MM.1S (cell line): ENCODE results near the gene KIAA1671.

Source experiments
- DNase-seq: peaks from one replicate; pipeline ENCODE4 v3.0.0-alpha.2; 2015
- H2AFZ ChIP-seq: fragments of 300-600 bp; sonication (generic); 2 replicates; pipeline ENCODE4 v1.6.0; 2016; ENCODE audit warnings: antibody characterized with exemption, low read length
- H3F3A ChIP-seq: fragments of 300-600 bp; sonication (generic); 2 replicates; pipeline ENCODE4 v1.6.1; 2016; ENCODE audit warnings: mild to moderate bottlenecking, antibody characterized with exemption, low read length, moderate library complexity, mixed read lengths; ENCODE audit not compliant: insufficient read depth
- H3K27ac ChIP-seq: fragments of 300-600 bp; sonication (generic); 2 replicates; pipeline ENCODE4 v1.5.1; 2016; ENCODE audit warnings: mild to moderate bottlenecking, low read length
- H3K27me3 ChIP-seq: fragments of 300-600 bp; sonication (generic); replicated peaks from 2 replicates; pipeline ENCODE4 v1.6.0; 2016; ENCODE audit warnings: low read length; ENCODE audit not compliant: insufficient read depth
- H3K36me3 ChIP-seq: fragments of 300-600 bp; sonication (generic); replicated peaks from 2 replicates; pipeline ENCODE4 v1.6.1; 2016; ENCODE audit warnings: mild to moderate bottlenecking, low read length, mixed read lengths; ENCODE audit not compliant: insufficient read depth
- H3K4me1 ChIP-seq: fragments of 300-600 bp; sonication (generic); 2 replicates; pipeline ENCODE4 v1.6.1; 2016; ENCODE audit warnings: low read length, mixed read lengths
- H3K4me2 ChIP-seq: fragments of 300-600 bp; sonication (generic); 2 replicates; pipeline ENCODE4 v1.6.0; 2016; ENCODE audit warnings: low read depth, low read length
- H3K4me3 ChIP-seq: fragments of 300-600 bp; sonication (generic); 2 replicates; pipeline ENCODE4 v1.5.1; 2016; ENCODE audit warnings: low read length, mixed read lengths
- H3K79me2 ChIP-seq: fragments of 300-600 bp; sonication (generic); 2 replicates; pipeline ENCODE4 v1.6.1; 2016; ENCODE audit warnings: mixed run types, low read length, mixed read lengths
- H3K9ac ChIP-seq: fragments of 300-600 bp; sonication (generic); 2 replicates; pipeline ENCODE4 v1.6.1; 2016; ENCODE audit warnings: low read length, mixed read lengths
- H3K9me2 ChIP-seq: fragments of 300-600 bp; sonication (generic); replicated peaks from 2 replicates; pipeline ENCODE4 v1.6.1; 2016; ENCODE audit warnings: mild to moderate bottlenecking, low read length, mixed read lengths; ENCODE audit not compliant: insufficient read depth
- H3K9me3 ChIP-seq: fragments of 300-600 bp; sonication (generic); replicated peaks from 2 replicates; pipeline ENCODE4 v1.6.1; 2016; ENCODE audit warnings: mild to moderate bottlenecking, low read length, mixed read lengths; ENCODE audit not compliant: insufficient read depth
- H4K20me1 ChIP-seq: fragments of 300-600 bp; sonication (generic); 2 replicates; pipeline ENCODE4 v1.6.1; 2016; ENCODE audit warnings: mild to moderate bottlenecking, low read length, moderate library complexity, mixed read lengths; ENCODE audit not compliant: insufficient read depth
- CTCF ChIP-seq: fragments of 300-600 bp; sonication (generic); IDR thresholded peaks from 2 replicates; pipeline ENCODE4 v1.5.1; 2016; ENCODE audit warnings: antibody characterized with exemption, low read length, mixed read lengths
- EZH2 ChIP-seq: fragments of 300-600 bp; sonication (generic); optimal IDR thresholded peaks from 2 replicates; pipeline ENCODE3; 2017; ENCODE audit warnings: low read depth, mild to moderate bottlenecking, antibody characterized with exemption, low read length, mixed read lengths
- EZH2phosphoT487 ChIP-seq: fragments of 300-600 bp; sonication (generic); IDR thresholded peaks from 2 replicates; pipeline ENCODE4 v1.6.1; 2018; ENCODE audit warnings: antibody characterized with exemption, low read length

Gene KIAA1671

GRCh38 chr22:25064894-25065560 lies 112.5 kb downstream of the KIAA1671 start:
- Histone ChIP-seq H3K9me3 (no peaks in the 10 kb centered on the region), H3K4me2 (no peak overlapping the region), H3F3A (no peaks in the 10 kb centered on the region), H3K4me3 (no peak overlapping the region), H2AFZ (no peak overlapping the region), H3K4me1 (no peaks in the 10 kb centered on the region), H3K27me3 (0 out of 2 replicates have a peak, but pooled peaks cover 7% of the 10 kb centered on the region), H3K9ac (no peak overlapping the region), H3K36me3 (no peaks in the 10 kb centered on the region), H3K9me2 (no peaks in the 10 kb centered on the region), H3K27ac (no peak overlapping the region), H3K79me2 (no peaks in the 10 kb centered on the region), H4K20me1 (no peaks in the 10 kb centered on the region)
- no peak for DNase-seq
- TF ChIP-seq EZH2 = no peak
- no peak for TF ChIP-seq EZH2phosphoT487
- TF ChIP-seq CTCF = no peak

- Histone ChIP-seq H3K79me2 (no peaks in the 10 kb centered on the region), H3K36me3 (no peaks in the 10 kb centered on the region), H3K9me2 (no peaks in the 10 kb centered on the region), H2AFZ (no peak overlapping the region), H3K27me3 (peaks cover 15% of the 10 kb centered on the region; the same call in 1 of the 2 replicates), H3K9ac (no peak overlapping the region), H3K4me3 (no peak overlapping the region), H3K4me1 (no peaks in the 10 kb centered on the region), H3K27ac (no peak overlapping the region), H3F3A (no peaks in the 10 kb centered on the region), H3K4me2 (no peak overlapping the region), H3K9me3 (no peaks in the 10 kb centered on the region), H4K20me1 (no peaks in the 10 kb centered on the region)
- DNase-seq = no peak
- TF ChIP-seq CTCF = no peak
- TF ChIP-seq EZH2 = no peak
- TF ChIP-seq EZH2phosphoT487 = no peak
These were observed 114.4 kb downstream of the KIAA1671 start for GRCh38 chr22:25066861-25067435.

GRCh38 chr22:25067851-25068421 lies 115.4 kb downstream of the KIAA1671 start:
- Histone ChIP-seq H3F3A (no peaks in the 10 kb centered on the region), H3K36me3 (no peaks in the 10 kb centered on the region), H3K27ac (no peak overlapping the region), H3K9me3 (no peaks in the 10 kb centered on the region), H4K20me1 (no peaks in the 10 kb centered on the region), H3K27me3 (peaks cover 15% of the 10 kb centered on the region; the same call in 1 of the 2 replicates), H3K4me3 (no peak overlapping the region), H2AFZ (no peak overlapping the region), H3K4me1 (no peaks in the 10 kb centered on the region), H3K9ac (no peak overlapping the region), H3K9me2 (no peaks in the 10 kb centered on the region), H3K4me2 (no peak overlapping the region), H3K79me2 (no peaks in the 10 kb centered on the region)
- DNase-seq = peak; percentile 28
- TF ChIP-seq EZH2phosphoT487 (no peak), CTCF (no peak), EZH2 (no peak)
